GM12801 (cell line): ENCODE results near the gene ZBED4.

Source experiments
- TF ChIP-seq, protein P1 (sequence below): IDR thresholded peaks from one replicate; pipeline ENCODE4 v1.5.1; 2011; ENCODE audit warnings: control low read depth; ENCODE audit not compliant: insufficient read length; ENCODE audit errors: extremely low read depth

Gene ZBED4

DNA sequence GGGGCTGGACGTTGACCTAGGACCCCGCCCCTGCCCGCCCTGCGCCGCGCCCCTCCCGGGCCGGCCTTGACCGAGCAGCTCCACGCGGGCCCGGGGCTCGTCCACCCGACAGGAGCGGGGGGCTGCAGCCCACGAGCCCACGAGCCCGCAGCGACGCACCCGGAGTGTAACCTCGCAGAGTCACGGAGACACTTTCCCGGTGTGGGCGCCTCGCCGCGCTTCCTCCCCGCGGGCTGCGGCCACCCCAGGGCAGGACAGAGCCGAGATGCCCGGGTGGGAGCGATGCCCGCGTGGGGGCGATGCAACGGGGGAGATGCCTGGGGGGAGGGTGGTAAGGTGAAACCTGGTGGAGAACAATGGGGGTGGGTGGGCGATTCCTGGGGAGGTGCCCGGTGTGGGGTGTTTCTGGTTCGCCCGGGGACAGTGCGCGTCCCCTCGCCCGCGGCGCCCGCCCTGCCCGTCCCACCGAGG, 4.9 kb upstream of the ZBED4 start:
- TF ChIP-seq, protein P1, sequence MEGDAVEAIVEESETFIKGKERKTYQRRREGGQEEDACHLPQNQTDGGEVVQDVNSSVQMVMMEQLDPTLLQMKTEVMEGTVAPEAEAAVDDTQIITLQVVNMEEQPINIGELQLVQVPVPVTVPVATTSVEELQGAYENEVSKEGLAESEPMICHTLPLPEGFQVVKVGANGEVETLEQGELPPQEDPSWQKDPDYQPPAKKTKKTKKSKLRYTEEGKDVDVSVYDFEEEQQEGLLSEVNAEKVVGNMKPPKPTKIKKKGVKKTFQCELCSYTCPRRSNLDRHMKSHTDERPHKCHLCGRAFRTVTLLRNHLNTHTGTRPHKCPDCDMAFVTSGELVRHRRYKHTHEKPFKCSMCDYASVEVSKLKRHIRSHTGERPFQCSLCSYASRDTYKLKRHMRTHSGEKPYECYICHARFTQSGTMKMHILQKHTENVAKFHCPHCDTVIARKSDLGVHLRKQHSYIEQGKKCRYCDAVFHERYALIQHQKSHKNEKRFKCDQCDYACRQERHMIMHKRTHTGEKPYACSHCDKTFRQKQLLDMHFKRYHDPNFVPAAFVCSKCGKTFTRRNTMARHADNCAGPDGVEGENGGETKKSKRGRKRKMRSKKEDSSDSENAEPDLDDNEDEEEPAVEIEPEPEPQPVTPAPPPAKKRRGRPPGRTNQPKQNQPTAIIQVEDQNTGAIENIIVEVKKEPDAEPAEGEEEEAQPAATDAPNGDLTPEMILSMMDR, result no peak

DNA sequence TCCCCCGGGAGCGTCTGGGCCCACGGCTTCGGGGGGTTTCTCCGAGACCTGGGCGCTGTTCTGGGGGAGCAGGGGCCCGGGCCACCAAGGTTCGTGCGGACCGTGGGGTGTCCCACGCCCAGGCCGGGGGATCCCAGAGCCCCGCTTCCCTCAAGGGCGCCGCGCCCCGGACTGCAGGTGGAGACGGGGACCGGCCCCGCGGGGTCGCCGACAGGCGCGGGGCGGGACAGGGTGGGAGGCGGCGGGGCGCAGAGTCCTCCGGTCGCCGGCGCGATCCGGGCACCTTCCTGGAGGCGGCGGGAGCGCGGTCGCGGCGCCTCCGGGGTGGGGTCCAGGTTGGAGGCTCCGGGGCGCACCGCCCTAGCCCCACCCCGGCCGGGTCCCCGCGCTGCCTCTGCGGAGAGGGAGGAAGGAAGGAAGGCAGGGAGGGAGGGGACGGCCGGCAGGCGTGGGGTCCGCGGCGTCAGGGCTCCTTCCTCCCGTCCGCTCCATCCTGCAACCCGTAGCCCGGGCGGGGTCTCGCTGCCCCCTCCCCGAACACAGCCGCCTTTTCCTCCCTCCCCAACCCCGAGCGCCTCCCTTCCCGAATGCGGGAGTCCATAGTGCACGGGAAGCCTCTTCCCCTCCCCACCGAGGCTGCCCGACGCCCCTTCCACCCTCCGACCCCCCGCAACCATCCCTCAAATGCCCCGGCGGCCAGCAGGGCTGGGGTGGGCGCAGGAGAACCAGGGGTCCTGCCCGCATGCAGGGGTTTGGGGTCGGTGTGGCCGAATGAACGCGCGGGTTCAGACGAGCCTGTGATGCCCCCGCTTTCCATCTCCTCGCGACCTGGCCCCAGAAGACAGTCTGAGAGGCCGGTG, 4.3 kb upstream of the ZBED4 start:
- TF ChIP-seq, protein P1, result no peak

DNA sequence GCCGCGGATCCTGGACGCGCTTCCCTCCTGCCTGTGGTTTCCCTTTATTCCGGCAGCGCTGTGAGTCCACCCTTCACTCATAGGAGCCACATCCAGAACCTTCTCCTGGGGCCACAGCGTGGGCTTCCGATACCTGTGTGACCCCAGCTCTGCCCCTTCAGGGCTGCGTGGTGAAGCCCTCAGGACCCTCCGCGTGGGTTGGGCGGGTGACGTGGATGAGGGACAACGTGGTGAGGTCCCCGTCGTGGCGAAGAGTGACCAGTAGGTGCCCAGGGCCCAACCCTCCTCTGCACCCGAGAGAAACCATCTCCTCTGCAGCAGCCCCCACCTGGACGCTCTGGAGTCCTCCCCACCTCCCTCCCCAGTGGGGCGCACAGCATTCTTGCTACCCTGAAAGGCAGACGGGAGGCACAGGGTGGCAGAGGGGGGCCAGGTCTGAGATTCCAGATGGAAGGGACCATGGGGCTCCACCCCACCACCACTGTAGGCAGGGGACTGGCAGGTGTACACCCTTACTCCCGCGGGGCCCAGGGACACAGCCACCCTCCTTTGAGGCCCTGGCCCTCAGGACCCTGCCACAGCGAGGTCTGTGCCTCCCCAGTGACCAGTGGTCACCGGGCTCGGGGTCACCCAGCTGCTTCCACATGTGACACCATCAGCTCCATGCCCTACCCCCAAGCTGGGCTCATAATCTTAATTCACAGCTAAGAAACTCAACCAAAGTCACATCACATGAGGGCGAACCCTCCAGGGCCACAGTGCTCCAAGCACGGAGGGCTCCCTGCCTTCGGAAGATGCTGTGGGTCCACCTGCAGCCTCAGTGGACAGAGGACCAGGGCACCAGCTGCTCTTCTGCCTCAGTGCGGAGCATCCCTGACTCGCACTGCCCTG, 3.4 kb upstream of the ZBED4 start:
- TF ChIP-seq, protein P1, result no peak

DNA sequence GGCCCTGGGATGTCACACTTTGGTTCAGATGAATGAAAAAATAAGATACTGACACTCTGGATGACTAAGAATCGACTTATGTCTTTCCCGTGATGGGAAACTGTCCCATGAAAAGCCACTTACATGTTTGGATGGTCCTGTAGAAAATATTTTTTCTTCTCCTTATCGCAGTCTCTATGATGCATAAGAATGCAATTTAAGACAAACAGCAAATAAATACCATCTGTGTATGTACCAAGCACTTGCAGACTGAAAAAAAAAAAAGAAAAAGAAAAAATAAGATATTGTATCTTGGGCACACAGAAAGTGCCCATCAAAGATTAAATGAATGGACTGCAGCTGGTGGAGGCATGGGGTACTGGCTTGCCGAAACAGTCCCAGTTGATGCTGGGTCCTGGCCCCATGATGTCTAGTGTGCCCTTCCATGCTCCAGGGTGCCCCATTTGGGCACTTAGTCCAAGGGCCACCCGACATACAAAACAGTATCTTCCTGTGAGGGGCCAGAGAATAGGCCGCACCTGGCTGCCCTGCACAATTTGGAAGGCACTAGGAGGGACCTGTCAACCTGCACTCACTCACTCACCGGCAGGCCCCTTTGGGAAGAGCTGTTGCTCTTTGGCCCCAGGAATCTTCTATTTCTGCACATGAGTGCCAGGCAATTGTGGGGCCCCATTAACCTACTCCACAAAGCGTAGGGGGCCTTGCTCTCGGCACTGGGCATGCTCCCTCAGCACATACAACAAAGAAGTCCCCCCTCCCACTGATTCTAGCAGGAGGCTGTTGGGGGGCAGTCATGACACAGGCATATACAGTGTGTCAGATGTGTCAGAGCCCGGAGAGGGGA, 2.5 kb upstream of the ZBED4 start:
- TF ChIP-seq, protein P1, result no peak

DNA sequence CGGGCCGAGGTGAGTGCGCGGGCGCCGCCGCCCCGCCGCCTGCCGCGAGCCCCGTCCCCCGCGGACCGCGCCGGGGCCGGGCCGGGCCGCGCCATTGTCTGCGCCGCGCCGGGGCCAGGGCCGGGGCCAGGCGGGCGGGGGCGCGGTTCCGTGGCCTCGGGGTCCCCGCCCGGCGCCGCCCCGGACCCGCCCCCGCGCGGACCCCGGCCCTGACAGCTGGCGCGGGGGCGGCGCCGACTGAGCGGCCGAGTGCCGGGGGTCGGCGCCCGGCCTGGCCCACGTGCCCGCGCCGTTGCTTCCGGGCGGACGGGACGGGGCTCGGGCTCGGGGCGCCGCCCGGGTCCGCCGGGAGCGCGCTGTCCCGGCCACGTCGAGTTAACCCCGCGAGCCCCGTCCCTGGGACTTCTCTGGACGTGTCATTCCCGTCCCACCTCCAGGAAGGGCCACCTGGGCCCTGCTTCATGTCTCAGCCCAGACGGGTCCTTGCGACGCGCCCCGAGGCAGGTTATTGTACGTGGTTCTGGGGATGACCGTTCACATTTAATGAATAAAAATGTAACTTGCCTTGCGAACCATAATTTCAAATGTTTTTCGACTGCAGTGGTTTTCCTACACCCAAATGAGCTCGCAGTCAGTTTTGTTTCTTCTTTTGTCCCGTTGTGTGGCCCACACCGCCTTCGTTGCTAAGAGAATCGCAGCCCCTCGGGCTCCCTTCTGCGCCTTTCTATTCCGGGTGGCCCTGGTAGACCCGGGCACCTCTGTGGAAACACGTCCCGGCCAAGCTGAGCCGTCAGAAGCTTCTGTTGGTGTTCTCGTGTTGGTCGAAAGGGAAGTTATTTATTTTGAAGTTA, 562 bp downstream of the ZBED4 start:
- TF ChIP-seq, protein P1, result no peak

DNA sequence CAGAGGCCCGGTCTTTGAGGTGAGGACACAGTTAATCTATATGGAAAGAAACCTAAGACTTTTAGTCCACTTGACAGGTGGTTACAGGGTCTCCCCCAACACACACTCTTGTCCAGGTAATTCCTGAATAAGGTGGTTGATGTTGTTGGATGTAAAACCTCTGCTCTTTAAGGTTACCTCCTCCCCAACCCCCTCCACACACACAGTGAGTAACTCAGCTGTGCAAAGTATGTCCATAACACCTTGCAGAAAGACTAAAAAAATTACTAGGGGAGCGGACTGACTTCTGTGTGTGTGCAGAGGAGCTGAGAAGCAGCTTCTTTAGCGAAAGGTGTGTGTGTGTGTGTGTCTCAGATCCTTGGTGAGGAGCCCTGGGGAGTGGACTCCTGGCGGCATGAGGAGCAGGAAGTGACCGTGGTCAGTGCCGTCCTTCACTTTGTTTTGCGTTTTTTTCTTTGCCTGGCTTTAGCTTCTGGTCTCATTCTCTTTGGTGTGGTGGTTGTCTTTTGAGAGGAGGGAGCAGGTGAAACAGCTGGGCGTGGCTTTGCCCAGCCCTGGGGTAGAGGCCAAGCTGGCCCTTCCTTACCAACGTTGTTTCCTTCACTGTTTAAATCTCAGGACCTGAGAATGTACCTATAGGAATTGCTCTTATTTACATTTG, 1.7 kb downstream of the ZBED4 start:
- TF ChIP-seq, protein P1, result no peak
